Nucleus accumbens (tissue), 56 donors: Measurements from ENCODE around the gene ACSL3.
A peak's percentile ranks its signal among the peaks of the same experiment; 100 is the strongest.
"Not testable (repeated sequence)": the region's sequence is repeated elsewhere in the genome, so short reads cannot be mapped to it uniquely, and the experiment has no call there.

Experiments used
- DNase-seq, 56 donors: peaks; one replicate each; lab custom pipeline; 2025; lab: John Stamatoyannopoulos, UW

The ACSL3 gene

DNA sequence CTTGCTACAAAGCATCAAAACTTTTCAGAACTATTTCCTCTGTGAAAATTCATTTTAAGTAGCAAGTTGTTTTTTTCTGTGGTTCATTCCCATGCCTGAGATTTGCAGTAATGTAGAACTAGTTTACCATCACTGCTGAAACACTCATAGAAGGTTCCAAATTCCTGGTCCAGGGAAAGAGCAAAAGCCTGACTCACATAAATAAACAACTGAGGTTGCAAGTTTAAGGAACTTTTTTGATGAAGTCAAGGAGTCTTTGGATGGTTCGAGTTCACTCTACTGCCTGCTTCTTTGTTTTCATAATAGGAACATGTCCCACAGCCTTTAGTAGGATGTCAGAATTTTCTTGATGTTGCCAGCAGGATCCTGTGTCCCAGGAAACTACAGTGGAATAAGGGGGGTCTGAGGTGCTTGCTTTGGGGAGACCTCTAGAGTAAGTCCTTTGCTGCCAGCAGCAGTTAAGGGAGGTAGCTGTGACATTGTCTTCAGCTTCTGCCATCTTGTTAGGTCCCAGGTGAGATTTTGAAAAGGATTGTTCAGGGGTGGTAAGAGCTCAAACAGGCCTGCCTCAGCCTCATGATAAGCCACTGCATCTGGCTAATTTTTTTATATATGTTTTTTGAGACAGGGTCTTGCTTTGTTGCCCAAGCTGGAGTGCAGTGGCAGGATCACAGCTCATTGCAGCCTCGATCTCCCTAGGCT, 43.9 kb downstream of the ACSL3 start:
- DNase-seq = no peak

DNA sequence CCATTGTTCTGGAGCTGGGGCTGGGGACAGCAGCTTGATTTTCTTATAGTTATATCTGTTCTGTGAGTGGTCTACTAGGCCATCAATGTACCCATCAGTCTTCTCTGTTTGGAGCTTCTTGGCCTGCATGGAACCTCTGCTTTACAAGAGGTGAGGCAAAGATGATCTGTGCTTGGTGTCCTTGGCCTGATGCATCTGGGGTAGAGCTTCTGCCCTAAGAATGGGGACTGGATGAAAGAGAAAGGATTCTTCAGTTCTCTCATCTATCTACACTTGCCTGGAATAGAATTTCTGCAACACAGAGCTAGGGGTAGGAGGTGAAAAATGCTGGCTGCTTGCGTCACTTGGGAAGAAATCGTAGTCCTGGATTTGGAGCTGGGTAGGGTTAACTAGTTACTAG, 46.2 kb downstream of the ACSL3 start:
- DNase-seq = no peak

DNA sequence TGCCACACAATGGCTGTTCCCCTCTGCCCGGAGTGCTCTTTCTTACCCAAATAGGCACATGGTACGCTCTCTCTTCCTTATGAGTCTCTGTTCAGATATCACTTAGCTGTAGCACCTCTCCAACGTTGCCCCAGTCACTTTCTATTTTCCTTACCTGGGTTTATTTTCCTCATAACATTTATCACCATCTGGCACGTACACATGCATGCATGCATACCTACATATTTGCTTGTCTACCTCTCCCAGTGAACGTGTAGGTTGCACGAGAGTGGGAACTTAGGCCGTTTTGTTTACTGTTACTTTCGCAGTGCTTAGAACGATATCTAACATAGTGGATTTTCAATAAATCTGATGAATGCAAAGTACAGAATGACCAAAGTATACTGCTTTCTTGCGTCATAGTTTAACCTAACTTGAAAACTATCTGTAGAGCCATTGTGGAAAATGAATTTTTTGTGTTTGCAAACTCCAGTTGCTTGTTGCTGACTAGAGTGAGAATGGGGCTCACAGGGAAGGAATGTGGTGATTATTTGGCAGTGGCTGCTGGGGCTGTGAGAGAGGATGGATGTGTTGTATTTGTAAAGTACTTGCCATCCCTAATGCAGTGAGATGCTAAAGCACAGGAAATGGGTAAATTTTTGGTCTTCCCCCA, 47.1 kb downstream of the ACSL3 start:
- no peak for DNase-seq

DNA sequence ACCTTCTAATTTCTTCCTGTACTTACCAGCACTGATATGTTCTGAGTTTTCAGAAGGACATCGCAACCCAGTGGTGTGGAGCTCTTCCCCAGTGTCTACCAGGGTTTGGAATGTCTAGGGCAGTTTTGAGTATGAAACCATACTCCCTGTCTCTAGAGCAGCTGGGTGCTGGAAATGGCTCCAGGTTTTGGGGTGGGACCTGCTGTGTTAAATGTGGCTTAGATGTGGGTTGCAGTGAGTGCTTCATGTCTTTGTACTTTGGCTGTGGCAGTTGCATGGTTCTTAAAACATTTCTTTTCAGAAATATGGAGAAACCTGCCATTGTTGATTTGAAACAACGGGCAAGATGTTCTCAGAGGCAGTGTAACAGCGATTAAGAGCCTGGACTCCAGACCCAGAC, 48.5 kb downstream of the ACSL3 start:
- no peak for DNase-seq

DNA sequence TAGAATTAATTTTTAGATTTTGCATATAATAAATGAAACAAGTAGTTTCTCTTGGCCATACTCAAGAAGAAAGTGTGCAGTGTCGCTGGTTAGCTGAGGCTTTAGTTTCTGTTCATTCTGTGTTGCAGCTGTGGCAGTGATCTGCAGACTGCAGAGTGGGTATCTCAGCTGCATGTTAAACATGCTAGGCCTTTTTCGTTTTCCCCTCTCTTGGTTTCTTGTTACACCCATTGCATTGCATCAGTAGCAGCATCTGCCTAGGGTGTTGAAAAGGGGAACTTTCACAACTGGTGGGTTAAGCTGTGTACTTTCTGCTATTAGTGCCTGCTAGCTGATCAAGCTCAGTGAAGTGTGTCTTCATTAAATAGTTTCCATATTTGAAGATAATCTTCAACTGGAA, 51.3 kb downstream of the ACSL3 start:
- peak in 2 of 56 donors; percentile 24 to 31 for DNase-seq

DNA sequence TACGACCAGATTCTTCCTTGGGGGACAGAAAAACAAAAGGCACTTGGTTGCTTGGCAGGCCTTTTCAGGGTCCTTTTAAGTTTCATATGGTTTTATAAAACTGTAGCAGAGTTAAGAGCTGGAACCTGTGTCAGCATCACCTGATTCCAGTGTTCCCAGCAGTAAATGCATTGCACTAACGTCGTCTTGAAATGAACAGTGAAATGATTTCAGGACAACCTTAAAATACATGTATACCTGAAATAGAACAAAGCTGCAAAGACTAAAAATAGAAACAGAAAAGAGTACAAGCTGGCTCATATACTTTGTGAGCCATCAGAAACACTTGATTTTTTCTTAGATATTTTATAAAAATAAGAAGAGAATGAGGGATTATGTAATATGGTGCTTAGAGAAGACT, 51.9 kb downstream of the ACSL3 start:
- DNase-seq = peak in 5 of 56 donors; percentile 13 to 33 (median 27)

DNA sequence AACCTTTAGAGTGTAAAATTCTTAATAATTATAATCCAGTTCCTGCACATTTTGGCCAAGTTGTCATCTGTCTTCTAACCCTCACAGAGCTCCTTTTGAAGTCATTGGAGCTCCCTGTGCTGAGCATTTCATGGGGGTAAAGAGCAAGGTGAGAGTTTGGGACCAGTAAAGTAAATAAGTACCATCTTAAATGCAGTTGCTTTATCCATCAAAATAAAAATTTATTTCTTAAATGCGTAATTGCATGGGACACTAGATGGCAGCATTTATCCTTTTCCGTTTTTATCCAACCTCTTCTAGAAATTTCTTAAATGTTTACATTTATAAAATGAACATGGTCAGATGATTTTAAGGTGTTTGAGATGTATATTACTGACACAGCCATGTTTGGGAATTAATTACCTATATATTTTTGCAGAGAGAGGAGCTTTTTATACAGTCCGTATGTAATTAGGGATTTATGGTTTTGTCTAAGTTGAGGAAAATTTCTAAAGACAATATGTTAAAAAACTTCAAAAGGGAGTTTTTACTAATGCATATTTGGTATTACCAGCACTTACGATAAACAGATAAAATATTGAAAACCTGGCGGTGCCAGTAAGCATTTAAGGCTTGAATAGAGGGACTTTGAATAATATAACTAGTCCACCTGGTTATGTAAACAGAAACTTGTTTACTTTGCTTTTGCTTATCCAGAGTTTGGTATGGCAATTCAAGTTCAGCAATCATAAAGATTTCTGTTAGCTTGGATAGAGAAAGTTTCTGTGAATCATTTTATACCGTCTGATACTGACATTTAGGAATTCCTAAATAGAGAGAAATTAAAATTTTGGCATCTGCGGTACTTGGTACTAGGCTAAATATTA, 54.5 kb downstream of the ACSL3 start:
- no peak for DNase-seq

DNA sequence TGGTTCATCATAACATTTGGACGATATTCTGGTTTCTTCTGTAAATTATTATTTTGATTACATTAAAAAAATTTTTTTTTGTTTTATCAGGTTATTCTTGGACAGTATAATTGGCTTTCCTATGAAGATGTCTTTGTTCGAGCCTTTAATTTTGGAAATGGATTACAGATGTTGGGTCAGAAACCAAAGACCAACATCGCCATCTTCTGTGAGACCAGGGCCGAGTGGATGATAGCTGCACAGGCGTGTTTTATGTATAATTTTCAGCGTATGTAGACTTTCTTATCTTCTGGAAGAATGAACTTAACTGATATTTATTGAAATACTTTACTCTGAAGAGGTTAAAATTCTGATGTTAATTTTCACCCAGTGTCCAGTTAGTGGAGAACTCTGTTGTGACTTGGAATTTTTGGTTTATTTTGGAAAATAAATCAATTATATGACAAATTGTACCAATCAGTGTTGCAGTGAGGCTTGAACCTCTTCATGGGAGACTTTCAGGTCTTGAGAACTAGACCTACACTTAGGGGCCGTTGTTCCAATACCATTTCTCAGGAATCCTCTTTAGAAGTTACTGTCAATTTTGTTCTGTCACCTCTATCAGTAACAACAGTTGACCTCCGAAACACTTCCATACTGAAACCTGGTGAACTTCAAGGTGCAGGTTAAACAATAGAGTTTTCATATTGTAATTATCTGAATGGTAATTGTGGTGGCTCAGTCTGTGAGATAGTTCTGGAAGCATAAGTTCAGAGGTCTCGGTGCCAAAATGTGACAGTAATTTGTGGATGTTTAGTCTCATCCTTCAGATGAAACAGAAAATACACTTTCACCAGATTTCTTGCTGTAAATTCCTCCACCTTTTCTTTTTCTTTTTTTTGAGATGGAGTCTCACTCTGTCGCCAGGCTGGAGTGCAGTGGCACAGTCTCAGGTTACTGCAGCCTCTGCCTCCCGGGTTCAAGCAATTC, 55.7 kb downstream of the ACSL3 start:
- DNase-seq = no peak

DNA sequence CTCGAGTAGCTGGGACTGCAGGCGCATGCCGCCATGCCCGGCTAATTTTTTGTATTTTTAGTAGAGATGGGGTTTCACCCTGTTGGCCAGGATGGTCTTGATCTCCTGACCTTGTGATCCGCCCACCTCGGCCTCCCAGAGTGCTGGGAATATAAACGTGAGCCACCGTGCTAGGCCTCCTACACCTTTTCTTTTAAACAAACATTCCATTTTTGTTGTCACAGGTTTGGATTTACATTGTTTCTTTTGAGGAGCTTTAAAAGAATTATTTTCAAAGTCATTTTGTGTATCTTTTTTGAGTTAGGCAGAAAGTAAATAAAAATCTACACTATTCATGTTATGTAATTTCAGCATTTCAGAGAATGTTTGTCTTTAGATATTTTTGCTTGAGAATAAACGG, 56.4 kb downstream of the ACSL3 start:
- not testable (repeated sequence) for DNase-seq

DNA sequence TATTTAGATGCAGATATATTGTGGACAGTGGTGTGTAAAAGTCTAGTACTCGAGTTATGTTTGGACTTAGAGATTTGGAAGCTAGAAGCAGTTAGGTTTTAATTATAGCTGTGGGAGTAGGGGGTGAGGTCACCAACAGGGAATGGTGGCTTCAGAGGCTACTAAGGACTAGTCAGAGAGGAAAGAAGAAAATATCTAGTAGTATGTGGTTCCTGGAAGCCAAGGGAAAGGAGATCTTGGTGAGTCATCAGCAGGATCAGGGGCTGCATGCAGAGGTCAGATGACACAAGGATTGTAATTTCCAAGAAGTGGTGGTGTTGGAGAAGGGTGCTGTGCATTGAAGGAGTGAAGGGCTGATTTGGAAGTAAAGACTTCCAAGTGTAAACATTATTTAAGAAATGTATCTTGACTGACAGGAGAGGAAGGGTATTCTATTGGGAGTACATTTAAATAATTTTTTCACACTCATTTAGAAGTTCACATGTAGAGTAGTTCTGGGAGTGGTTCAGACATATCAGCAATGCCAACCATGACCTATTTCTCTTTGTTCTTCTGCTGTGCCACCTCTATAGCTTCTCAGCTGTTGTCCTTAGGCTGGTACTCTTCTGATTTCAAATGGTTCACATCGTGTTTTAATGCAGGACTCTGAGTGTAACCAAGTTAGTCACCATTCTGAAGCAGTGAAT, 59.1 kb downstream of the ACSL3 start:
- DNase-seq = no peak

DNA sequence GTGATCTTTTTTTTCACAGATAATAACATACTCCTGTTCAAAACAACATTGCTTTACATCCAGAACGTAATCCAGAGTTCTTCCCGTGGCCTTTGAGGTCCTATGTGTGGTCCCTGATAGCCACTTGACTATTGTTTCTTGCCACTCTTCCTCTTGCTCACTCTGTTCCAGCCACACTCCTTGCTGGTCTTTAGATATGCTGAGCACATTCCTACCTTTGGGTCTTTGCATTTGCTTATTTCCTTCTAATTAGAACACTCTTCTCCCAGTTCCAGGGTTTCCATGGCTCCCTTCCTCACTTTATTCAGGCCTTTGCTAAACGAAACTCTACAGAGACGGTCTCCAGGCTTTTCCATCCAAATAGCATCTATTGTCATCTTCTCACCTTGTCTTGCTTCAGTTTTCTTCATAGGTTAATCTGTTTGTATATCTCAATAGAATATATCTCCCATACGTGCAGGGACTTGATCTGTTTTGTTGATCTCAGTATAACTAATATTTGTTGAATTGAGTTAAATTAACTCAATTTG, 59.9 kb downstream of the ACSL3 start:
- DNase-seq = peak in 1 of 56 donors; percentile 14

DNA sequence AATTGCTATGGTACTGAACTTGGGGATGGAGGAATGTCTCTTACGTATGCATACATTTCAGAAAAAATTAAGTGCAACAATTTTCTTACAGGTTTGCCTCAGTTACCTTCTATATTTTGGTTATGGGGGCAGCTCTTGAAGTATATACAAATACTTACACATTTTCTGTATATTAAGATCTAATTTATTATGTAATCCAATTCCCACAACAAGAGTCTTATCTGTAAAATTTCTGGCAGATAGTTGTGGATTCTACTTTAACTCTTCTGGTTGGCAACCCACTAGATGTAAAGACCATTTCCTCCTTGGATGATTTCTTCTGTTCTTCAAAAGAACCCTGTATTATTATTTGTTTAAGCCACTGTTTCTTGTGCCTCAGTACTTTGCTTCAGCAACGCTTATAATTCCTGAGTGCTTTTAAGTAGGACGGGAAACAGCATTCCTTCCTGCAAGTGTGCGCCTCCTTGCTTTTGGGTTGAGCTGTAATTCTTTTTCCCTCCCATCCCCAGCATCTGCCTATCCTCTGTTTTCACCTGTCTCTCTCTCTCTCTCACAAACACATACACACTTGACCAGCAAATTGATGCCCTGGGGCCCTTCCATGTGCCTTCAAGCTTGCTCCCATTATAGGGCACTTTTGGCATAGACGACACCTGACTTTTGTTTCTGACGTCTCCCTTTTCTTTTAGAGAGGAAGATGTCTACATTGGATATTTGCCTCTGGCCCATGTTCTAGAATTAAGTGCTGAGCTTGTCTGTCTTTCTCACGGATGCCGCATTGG, 61.4 kb downstream of the ACSL3 start:
- DNase-seq = no peak

DNA sequence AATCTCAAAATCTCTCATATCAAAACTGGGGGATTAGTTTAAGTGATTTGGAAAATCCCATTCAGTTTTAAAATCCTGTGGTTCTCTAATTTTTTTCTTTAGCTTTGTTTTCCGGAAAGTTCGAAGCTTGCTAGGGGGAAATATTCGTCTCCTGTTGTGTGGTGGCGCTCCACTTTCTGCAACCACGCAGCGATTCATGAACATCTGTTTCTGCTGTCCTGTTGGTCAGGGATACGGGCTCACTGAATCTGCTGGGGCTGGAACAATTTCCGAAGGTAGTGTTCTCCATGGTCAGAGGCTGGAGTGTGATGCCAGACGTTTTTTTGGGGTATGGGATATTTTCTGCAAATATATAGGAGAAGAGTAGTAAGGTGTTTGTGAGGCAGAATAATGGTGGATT, 66.1 kb downstream of the ACSL3 start:
- no peak for DNase-seq

DNA sequence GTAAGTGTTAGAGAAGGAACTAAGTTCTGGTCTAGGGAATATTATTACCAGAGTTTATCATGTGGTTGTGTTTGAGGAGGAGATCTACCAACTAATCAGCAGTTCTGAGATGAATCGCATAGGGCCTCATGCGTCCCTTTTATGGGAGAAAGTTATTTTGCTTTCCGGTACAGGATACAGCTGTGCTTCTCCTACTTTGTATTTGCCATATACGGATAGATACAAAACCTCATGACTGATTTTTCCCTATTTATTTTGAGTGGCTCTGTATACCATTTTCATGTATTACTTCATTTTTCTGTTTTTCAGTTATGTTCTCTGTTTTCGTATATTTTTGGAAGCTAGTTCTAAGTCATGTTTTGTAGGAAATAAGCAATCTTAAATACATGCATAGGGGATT, 66.8 kb downstream of the ACSL3 start:
- DNase-seq = no peak

DNA sequence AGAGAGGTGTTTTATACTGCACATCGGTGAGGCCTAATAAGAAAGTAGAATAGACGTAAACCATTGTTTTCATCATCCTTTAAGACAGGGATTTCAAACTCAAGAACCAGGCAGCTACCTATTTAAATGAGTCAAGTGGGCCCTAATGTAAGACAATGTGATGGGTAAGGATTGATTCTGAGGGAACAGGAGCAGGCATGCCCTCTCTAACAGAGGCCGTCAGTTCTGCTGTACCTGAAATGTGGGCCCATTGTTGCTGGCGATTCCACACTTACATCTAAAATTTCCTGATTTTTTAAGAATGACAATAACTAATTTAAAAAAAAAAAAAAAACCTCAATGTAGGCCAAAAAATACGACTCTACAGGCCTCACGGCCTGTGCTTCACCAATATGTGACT, 67.5 kb downstream of the ACSL3 start:
- no peak for DNase-seq

DNA sequence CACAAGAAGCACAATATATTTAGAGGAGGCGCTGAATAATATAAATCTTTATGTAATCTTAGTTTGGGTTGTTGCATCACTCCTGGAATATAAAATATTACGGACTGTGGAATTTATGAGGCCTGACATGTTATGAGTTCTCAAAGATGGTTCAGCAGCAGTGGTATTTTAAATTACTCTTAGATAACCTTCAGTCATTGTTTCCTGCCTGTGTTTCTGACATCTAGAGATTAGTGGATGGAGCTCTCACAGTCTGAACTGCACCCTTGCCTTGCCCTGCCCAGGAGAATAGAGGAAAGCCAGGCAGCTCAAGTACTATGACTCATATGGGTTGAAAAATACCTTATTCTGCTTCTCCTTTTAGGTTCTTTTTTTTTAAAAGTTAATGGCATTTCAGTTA, 70.0 kb downstream of the ACSL3 start:
- no peak for DNase-seq

DNA sequence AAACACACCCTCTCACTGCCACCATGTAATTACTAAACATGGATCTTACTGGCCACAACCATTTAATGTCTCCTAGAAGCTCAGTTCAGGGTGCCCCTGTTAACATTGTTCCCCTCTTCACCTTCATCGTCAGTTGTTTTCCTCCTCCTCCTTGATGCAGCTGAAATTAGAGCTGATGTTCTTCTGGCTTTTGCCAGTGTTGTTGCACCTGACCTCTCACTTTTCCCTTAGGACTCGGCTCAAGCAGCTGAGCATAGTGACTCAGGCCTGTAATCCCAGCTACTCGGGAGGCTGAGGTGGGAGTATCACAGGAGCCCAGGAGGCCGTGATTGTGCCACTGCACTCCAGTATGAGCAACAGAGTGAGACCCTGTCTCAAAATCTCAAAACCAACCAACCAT, 70.8 kb downstream of the ACSL3 start:
- no peak for DNase-seq

DNA sequence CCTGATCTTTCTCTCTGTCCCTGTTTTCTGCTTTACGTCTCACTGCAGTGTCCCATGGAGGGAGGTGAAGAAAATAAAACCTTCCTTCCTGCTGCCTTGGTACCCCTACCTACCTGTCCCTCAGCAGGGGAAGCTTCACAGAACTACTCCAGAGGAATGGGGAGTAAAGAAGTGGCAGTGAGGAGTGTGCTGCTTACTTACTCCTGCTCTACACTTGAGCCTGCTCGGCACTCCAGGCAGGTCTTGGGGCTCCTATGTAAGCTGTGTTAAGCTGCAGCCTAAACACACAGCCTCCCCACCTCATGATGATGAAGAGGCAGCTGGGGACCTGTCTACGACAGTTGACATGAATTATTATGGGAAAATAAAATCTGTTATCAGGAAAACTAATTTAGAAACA, 72.6 kb downstream of the ACSL3 start:
- no peak for DNase-seq
